HG03060 (cell line): ENCODE data around the gene KIF4A.
"Not testable (repeated sequence)": the region's sequence is repeated elsewhere in the genome, so short reads cannot be mapped to it uniquely, and the experiment has no call there.

Experiments
- ATAC-seq: cut with Tn5 transposase; IDR thresholded peaks from one replicate; pipeline ENCODE4 v1.9.1; 2021; ENCODE audit warnings: low read depth, moderate number of reproducible peaks; ENCODE audit not compliant: unreplicated experiment

The KIF4A gene

GRCh38 chrX:70279081-70279480 is 10.8 kb upstream of the KIF4A start:
- no peak for ATAC-seq

DNA sequence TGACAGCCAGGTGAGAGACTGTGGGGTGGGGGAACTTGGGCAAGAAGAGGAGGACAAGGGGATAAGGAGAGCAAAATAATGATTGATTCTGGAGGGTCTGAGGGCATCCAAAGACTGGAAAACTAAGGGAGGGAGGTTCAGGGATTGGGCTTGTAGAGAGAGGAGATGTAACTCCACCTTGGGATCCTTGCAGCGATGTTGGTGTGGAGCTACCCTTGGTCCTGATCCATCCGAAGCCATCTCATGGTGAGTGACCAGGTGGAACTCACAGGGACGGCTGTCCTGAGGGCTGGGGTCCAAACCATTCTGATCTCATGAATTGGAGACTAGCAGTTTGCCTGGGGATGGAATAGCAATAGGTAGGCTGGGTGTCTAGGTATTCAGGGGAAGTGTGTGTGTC is 9.3 kb upstream of the KIF4A start:
- no peak for ATAC-seq

GRCh38 chrX:70281951-70282350 is 8.0 kb upstream of the KIF4A start, which contains the start of gene RAB41:
Gene RAB41, plus strand, starts transcription at chrX:70282172. Its CDS starts 46 bp downstream, at chrX:70282218.
- ATAC-seq = no peak

- ATAC-seq = peak; percentile 6
These were observed 624 bp upstream of the KIF4A start for GRCh38 chrX:70289168-70289792.

DNA sequence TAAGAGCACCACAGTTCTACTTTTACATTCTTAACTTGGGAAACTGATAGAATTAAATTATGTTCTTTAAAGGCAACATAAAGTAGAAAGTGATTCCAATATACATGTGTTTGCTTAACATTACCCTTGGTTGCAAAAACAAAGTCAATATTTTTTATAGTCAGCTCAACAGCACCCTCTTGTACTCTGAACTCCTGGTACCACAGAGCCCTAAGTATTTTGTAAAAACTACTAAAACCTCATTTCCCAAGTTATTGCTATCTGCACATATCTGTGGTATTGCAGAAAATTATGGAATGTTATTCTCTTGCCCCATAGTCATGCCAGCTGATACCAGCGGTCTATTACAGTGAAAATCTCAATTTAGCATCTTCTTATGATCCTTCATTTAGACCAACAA is 2.9 kb downstream of the KIF4A start:
- ATAC-seq = no peak

- ATAC-seq = no peak
These were observed 3.7 kb downstream of the KIF4A start for GRCh38 chrX:70293621-70294020.

DNA sequence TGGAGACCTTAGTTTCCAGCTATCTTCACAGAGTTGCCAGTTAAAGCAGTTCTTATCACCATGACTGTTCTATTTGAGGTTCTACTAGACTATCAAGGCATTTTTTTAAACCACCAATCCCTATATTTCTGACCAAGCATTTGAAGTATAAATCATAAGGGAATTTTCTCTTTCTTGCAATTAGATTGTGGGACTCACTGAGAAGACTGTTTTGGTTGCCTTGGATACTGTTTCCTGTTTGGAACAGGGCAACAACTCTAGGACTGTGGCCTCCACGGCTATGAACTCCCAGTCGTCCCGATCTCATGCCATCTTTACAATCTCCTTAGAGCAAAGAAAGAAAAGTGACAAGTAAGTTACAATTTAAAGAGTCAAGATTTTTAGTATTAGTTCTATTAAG is 11.8 kb downstream of the KIF4A start:
- ATAC-seq = no peak

GRCh38 chrX:70313503-70313902 is 23.6 kb downstream of the KIF4A start:
- no peak for ATAC-seq

- ATAC-seq = no peak
These were observed 32.9 kb downstream of the KIF4A start for GRCh38 chrX:70322784-70323183.

DNA sequence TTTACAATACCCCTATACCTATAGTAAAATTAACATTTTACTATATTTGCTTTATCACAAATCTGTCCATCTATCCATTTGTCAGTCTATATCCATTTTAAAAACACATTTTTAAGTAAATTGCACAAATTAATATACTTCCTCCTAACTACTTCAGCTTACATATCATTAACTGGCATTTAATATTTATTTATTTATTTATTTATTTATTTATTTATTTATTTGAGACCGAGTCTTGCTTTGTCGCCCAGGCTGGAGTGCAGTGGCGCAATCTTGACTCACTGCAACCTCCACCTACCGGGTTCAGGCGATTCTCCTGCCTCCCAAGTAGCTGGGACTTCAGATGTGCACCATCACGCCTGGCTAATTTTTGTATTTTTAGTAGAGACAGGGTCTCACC is 33.7 kb downstream of the KIF4A start:
- ATAC-seq = not testable (repeated sequence)

GRCh38 chrX:70324326-70324725 is 34.4 kb downstream of the KIF4A start:
- no peak for ATAC-seq

DNA sequence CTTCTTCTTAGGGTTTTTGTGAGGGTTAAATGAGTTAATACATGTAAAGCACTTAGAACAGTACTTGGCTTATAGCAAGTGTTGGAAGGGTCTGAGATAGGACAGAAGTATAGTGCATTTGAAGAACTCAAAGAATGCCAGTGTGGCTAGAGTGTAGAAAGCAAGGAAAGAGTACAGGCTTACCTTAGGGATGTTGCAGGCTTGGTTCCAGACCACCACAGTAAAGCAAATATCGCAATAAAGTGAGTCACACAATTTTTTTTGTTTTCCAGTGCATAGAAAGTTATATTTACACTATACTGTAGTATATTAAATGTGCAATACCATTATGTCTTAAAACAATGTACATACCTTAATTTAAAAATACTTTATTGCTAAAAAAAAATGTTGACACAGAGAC is 41.3 kb downstream of the KIF4A start:
- no peak for ATAC-seq

GRCh38 chrX:70332600-70332999 is 42.7 kb downstream of the KIF4A start:
- ATAC-seq = no peak

- peak; percentile 100 for ATAC-seq
These were observed 46.9 kb downstream of the KIF4A start for GRCh38 chrX:70336767-70337166.

DNA sequence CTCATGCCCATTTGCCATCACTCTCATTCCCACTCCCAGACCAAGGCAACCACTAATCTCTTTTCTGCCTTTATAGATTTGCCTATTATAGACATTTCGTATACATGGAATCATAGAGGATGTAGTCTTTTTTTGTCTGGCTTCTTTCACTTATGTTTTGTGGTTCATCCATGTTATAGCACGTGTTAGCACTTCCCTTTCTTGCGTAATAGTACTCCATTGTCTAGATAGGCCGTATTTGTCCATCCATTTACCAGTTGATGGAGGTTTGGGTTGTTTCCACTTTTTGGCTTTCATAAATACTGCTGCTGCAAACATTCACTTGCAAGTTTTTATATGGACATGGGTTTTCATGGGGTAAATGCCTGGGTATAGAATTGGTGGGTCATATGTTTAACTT is 48.4 kb downstream of the KIF4A start:
- ATAC-seq = no peak

DNA sequence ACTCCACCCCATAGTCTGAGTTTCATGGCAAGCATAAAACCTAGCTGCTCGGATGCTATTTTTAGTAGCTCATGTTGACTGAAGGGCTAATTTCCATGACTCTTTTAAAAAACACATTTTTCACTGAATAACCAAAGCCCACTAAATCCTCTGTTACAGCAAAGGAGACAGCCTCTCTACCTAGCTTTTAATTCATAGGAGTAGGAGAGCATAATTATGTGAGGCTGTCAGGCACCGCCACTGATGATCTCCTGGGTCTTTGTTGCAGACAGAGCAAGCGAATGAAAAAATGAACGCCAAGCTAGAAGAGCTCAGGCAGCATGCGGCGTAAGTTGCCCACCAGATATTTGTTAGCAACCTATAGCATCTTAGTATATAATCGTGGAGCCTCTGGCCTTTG is 53.5 kb downstream of the KIF4A start:
- ATAC-seq = no peak

GRCh38 chrX:70346418-70347070 is 56.6 kb downstream of the KIF4A start:
- ATAC-seq = no peak

DNA sequence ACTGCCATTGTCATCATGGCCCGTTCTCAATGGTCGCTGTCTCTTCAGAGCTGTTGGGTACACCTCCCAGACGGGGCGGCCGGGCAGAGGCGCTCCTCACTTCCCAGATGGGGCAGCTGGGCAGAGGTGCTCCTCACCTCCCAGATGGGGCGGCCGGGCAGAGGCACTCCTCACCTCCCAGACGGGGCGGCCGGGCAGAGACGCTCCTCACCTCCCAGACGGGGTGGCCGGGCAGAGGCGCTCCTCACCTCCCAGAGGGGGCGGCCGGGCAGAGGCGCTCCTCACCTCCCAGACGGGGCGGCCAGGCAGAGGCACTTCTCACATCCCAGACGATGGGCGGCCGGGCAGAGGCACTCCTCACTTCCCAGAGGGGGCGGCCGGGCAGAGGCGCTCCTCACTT is 58.9 kb downstream of the KIF4A start:
- not testable (repeated sequence) for ATAC-seq

- ATAC-seq = not testable (repeated sequence)
These were observed 59.6 kb downstream of the KIF4A start for GRCh38 chrX:70349367-70350125.

DNA sequence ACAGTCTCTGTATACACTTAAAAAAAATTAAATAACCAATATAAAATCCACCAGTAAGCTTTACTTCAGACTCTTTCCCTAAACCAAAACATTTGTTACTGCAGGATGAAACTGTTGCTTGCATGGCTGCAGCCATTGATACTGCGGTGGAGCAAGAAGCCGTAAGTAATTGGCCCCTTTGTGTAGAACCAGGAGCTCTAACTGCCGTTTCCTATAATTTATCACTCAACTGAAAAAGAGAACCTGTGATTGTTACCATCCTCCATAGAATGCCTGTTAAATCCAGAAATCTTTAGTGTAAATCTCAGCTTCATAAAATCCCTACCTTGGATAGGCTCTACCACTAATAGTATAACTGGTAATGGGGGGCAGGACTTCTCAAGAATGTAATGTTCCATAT is 62.6 kb downstream of the KIF4A start:
- no peak for ATAC-seq

DNA sequence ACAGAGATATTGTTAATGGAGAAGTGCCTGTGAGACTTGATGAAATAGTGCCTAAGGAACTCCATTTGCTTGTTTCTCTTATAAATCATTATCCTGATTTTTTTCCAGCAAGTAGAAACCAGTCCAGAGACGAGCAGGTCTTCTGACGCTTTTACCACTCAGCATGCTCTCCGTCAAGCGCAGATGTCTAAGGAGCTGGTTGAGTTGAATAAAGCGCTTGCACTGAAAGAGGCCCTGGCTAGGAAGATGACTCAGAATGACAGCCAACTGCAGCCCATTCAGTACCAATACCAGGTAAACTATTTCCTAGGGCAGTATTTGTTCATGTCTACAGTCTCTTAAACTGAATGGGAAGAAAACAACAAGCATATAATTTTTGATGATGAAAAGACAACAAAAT is 63.6 kb downstream of the KIF4A start:
- ATAC-seq = no peak

GRCh38 chrX:70354716-70355115 is 64.8 kb downstream of the KIF4A start:
- ATAC-seq = no peak
